IMR-90 (cell line): ENCODE results near the gene CES4A.

ENCODE experiments used
- BHLHE40 ChIP-seq: fragments of 150-350 bp; IDR thresholded peaks from 2 replicates; pipeline ENCODE4 v1.6.1; 2016; ENCODE audit warnings: mild to moderate bottlenecking, low read depth, low read length
- CEBPB ChIP-seq: IDR thresholded peaks from 2 replicates; pipeline ENCODE4 v1.6.1; 2012; ENCODE audit warnings: low read depth, low read length, improper control_type of control experiment
- CHD1 ChIP-seq: IDR thresholded peaks from 2 replicates; pipeline ENCODE4 v1.6.1; 2012; ENCODE audit warnings: low read depth, low read length, improper control_type of control experiment
- FOS ChIP-seq: fragments of 150-350 bp; IDR thresholded peaks from 2 replicates; pipeline ENCODE4 v1.6.1; 2016; ENCODE audit warnings: low read depth, low read length
- MAFK ChIP-seq: IDR thresholded peaks from 2 replicates; pipeline ENCODE4 v1.6.1; 2012; ENCODE audit warnings: low read depth, low read length, improper control_type of control experiment
- MXI1 ChIP-seq: IDR thresholded peaks from 2 replicates; pipeline ENCODE4 v1.6.1; 2012; ENCODE audit warnings: low read depth, mild to moderate bottlenecking, low read length, moderate library complexity, borderline replicate concordance
- POLR2A ChIP-seq: IDR thresholded peaks from 2 replicates; pipeline ENCODE4 v1.6.1; 2012; ENCODE audit warnings: mild to moderate bottlenecking, low read depth, low read length
- RAD21 ChIP-seq: IDR thresholded peaks from 2 replicates; pipeline ENCODE4 v1.6.1; 2012; ENCODE audit warnings: low read length, improper control_type of control experiment
- RFX5 ChIP-seq: IDR thresholded peaks from 2 replicates; pipeline ENCODE4 v1.8.0; 2012; ENCODE audit warnings: low read depth, mild to moderate bottlenecking, low read length, moderate library complexity
- SMC3 ChIP-seq: fragments of 150-350 bp; IDR thresholded peaks from 2 replicates; pipeline ENCODE4 v1.6.1; 2016; ENCODE audit warnings: low read depth, mild to moderate bottlenecking, antibody characterized with exemption, low read length, moderate library complexity
- TF ChIP-seq, protein P1 (sequence below): conservative IDR thresholded peaks from 2 replicates; pipeline ENCODE4 v1.5.1; 2012; ENCODE audit warnings: mild to moderate bottlenecking, low read depth, low read length, improper control_type of control experiment
- TF ChIP-seq, protein P2 (sequence below): fragments of 150-350 bp; IDR thresholded peaks from 2 replicates; pipeline ENCODE4 v1.6.1; 2017; ENCODE audit warnings: mild to moderate bottlenecking, antibody characterized with exemption, low read length, low read depth

DNA sequence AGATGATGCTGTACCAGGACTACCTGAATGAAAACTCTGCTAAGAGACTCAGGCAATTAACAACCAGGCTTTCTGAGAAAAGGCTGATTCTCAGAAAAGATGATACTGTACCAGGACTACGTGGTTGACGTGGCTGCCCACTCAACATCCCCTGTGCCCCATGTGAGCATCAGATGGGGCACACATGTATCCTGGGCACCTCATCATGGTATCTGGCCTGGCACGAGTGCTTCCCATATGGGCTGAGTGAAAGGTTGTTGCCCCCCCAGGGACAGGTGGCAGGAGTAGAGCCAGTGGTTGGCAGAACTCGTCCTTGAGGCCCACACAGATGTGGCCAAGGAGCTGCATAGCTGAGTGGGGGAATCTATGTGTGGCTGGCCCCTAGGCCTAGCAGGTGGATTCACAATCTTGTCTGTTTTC is 3.5 kb upstream of the CES4A start:
- no peak for TF ChIP-seq POLR2A
- TF ChIP-seq, protein P1, sequence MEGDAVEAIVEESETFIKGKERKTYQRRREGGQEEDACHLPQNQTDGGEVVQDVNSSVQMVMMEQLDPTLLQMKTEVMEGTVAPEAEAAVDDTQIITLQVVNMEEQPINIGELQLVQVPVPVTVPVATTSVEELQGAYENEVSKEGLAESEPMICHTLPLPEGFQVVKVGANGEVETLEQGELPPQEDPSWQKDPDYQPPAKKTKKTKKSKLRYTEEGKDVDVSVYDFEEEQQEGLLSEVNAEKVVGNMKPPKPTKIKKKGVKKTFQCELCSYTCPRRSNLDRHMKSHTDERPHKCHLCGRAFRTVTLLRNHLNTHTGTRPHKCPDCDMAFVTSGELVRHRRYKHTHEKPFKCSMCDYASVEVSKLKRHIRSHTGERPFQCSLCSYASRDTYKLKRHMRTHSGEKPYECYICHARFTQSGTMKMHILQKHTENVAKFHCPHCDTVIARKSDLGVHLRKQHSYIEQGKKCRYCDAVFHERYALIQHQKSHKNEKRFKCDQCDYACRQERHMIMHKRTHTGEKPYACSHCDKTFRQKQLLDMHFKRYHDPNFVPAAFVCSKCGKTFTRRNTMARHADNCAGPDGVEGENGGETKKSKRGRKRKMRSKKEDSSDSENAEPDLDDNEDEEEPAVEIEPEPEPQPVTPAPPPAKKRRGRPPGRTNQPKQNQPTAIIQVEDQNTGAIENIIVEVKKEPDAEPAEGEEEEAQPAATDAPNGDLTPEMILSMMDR: no peak
- no peak for TF ChIP-seq RFX5
- TF ChIP-seq RAD21: no peak
- TF ChIP-seq, protein P2, sequence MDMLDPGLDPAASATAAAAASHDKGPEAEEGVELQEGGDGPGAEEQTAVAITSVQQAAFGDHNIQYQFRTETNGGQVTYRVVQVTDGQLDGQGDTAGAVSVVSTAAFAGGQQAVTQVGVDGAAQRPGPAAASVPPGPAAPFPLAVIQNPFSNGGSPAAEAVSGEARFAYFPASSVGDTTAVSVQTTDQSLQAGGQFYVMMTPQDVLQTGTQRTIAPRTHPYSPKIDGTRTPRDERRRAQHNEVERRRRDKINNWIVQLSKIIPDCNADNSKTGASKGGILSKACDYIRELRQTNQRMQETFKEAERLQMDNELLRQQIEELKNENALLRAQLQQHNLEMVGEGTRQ: no peak
- TF ChIP-seq CHD1: no peak
- TF ChIP-seq SMC3: no peak
- TF ChIP-seq MXI1: no peak
- TF ChIP-seq BHLHE40: no peak
- TF ChIP-seq CEBPB: no peak
- TF ChIP-seq MAFK: no peak
- no peak for TF ChIP-seq FOS
